GM10248 (cell line): ENCODE results near the gene SLC16A7.
A peak's percentile ranks its signal among the peaks of the same experiment; 100 is the strongest.
"Not testable (repeated sequence)": the region's sequence is repeated elsewhere in the genome, so short reads cannot be mapped to it uniquely, and the experiment has no call there.

Experiments used
- CTCF ChIA-PET: fragments of 300-600 bp; sonication (Branson Sonifier 250); formaldehyde crosslinking; extraction: SDS; loops from one replicate; lab custom pipeline; 2021; ENCODE audit warnings: antibody characterized with exemption; lab: Yijun Ruan, JAX
- POLR2A ChIA-PET: fragments of 350-650 bp; sonication (Branson Sonifier 250); formaldehyde crosslinking; extraction: SDS; loops from one replicate; lab custom pipeline; 2020; ENCODE audit warnings: antibody characterized with exemption; lab: Yijun Ruan, JAX
- DNase-seq: peaks from one replicate; pipeline ENCODE4 v3.0.0; 2012; ENCODE audit errors: extremely low spot score
- TF ChIP-seq, protein P1 (sequence below): IDR thresholded peaks from 2 replicates; pipeline ENCODE4 v1.5.1; 2012; ENCODE audit warnings: mild to moderate bottlenecking, low read depth; ENCODE audit errors: extremely low read depth, missing control alignments, control extremely low read depth

The SLC16A7 gene

DNA sequence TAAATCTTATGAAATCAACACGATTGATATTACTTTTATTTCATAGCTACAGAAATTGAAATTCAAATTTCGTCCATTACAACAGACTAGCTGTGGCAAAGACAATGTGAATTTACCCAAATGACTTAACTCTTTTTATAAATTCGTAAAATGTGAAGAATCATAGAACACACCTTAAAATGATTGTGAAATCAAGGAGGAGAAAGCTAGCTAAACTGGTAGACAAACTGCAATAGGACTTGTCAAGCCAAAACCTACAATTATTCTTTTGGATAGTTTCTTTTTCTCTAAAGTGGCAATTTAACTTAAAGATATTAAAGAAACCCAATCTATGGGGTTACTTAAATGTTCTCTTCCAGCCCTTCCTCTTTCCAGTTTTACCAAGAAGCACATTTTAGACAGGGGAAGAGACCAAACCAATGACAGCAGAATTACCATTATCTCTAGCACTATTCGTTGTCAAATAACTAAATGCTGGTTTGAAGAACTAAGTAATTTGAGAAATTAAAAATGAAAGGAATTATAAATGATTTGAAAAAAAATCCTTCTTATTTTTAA is 807 bp upstream of the SLC16A7 start:
- CTCF ChIA-PET, result interaction anchor here (1.4 to 2.9 kb wide), 4 partner anchors 9 to 213 kb away, joined by 3 to 11 read pairs (median 5); no protein-coding TSS in a partner anchor
- TF ChIP-seq, protein P1, sequence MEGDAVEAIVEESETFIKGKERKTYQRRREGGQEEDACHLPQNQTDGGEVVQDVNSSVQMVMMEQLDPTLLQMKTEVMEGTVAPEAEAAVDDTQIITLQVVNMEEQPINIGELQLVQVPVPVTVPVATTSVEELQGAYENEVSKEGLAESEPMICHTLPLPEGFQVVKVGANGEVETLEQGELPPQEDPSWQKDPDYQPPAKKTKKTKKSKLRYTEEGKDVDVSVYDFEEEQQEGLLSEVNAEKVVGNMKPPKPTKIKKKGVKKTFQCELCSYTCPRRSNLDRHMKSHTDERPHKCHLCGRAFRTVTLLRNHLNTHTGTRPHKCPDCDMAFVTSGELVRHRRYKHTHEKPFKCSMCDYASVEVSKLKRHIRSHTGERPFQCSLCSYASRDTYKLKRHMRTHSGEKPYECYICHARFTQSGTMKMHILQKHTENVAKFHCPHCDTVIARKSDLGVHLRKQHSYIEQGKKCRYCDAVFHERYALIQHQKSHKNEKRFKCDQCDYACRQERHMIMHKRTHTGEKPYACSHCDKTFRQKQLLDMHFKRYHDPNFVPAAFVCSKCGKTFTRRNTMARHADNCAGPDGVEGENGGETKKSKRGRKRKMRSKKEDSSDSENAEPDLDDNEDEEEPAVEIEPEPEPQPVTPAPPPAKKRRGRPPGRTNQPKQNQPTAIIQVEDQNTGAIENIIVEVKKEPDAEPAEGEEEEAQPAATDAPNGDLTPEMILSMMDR, result no peak
- no peak for DNase-seq
- POLR2A ChIA-PET, result no interaction called here

DNA sequence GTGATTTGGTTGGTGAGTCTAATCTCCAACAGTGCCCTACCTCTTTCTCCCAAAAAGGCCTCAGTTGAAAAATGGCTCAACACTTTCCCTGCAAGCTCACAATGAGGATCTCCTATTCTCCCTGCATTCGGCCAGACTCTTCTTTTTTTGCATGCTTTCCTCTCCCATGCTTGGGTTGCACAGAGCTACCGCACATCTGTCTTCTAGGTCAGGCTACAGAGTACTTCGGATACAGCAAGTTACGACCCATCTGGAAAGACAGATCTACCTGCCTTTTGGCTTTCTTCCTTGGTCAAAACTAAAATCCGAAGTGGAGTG is 305 bp upstream of the SLC16A7 start:
- CTCF ChIA-PET, result interaction anchor here (1.4 to 2.9 kb wide), 4 partner anchors 9 to 213 kb away, joined by 3 to 11 read pairs (median 5); no protein-coding TSS in a partner anchor

DNA sequence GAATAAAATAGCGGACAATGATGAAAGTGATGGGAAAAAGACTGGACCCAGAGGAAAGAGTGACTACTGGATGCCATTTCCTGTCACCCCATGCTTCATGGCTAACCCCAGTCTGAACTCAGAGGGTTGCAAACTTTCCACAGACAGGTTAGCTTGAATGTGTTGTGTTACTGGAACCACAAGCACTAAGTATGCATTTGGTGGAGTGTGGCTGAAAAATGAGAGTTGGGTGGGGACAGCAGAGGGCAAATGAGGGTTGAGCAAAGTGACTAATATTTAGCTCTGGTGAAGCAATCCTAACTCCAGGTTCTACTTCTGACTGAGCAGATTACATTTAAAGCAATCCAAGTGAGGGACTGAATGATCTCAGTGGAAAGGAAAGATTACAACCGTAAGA is 1.6 kb downstream of the SLC16A7 start:
- TF ChIP-seq, protein P1, result no peak
- peak; percentile 24 for DNase-seq
- CTCF ChIA-PET, result interaction anchor here (1.5 kb wide), 1 partner anchor 13 kb away, joined by 3 read pairs; no protein-coding TSS in a partner anchor
- POLR2A ChIA-PET, result interaction anchor here (0.5 kb wide), 1 partner anchor 17 kb away, joined by 3 read pairs; no protein-coding TSS in a partner anchor

More for the DNA sequence above, 305 bp upstream of the SLC16A7 start:
- POLR2A ChIA-PET, result no interaction called here
- DNase-seq, result no peak
- TF ChIP-seq, protein P1, result no peak

DNA sequence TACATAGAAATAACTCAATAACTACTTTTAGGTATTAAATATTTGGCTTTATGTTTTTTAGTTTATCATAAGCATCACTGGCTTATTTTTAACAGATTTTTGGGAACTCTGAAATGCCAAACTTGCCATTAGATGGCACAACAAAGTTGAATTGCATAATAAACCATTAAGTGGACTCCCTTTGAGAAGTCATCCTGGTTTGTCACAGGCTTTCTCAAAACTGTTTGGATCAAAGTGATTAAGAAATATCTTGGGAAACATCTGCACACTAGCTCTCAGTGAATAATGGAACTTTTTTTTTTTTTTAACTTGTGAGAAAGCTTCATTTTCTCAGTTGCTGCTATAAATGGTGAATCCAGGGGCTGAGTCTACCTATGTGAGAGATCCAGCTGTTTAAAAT is 4.3 kb downstream of the SLC16A7 start:
- ChIA-PET POLR2A (no interaction called here), CTCF (no interaction called here)
- TF ChIP-seq, protein P1, result no peak
- DNase-seq, result no peak

DNA sequence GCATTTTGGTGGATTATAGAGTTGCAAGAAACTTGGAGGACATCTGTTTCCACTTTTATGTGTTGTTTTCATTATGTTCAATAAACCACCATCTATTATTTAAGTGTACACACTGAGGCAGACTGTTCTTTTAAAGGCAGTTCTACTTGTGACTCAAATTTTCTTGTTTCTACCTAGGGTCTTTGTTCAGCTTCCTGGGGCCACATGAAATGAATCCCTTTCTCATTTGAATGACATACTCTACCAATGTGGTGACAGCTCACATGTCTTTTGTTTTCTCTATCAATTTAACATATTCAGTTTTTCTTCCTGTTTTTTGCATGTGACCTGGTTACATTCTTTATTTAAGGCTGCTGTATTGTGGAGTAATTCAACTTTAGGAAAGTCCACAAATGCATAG is 7.9 kb downstream of the SLC16A7 start:
- CTCF ChIA-PET, result interaction anchor here (1.2 to 1.9 kb wide), 4 partner anchors 8 to 175 kb away, joined by 3 to 5 read pairs (median 4); partner anchors contain the start of gene SLC16A7
- POLR2A ChIA-PET, result no interaction called here
- no peak for DNase-seq
- TF ChIP-seq, protein P1, result no peak

DNA sequence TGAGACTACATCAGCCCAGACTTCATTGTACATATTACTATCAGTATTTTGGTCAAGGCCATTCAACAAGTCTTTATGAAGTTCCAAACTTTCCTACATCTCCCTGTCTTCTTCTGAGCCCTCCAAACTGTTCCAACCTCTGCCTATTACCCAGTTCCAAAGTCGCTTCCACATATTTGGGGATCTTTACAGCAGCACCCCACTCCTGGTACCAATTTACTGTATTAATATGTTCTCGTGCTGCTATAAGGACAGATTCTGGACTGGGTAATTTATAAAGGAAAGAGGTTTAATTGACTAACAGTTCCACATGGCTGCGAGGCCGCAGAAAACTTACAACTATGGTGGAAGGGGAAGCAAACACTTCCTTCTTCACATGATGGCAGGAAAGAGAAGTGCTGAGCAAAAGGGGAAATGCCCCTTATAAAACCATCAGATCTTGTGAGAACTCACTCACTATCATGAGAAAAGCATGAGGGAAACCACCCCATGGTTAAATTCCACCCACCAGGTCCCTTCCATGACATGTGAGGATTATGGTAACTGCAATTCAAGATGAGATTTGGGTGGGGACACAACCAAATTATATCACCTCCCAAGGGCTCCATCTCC is 17.1 kb downstream of the SLC16A7 start:
- CTCF ChIA-PET, POLR2A ChIA-PET, DNase-seq: not testable (repeated sequence)

DNA sequence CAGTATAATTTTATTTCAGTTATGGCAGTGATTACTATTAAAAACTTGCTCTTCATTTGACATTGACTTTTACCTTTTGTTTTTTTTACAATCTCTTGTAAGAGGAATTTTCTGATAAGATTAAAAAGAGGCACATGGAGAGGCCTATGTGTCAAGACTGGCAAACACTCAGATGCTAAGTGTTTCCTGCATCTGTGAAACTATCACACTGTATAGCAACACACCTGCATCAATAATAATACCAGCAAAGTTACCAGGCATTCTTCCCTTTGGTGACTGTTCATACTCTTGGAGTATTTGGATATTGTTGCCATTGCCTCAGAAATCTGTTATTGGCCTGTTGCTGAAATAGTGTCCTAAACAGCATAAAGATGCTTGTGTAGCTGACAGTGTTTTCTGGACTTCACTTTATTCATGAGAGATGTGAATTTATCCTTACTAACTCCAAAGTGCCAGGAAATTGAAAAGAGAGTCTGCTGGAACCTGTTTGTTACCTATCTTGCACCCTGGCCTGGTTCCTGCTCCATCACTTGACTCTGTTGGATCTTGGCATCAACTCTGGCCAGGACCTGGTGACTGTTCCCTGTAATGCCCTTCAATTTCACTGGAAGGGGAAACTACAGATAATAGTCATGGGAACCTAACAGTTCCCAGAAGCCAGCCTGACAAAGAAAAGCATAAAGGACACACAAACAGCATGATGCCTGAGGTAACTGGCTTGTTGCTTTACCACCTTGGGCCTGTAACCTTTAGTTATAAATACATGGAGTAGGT is 19.8 kb downstream of the SLC16A7 start:
- POLR2A ChIA-PET, result no interaction called here
- CTCF ChIA-PET, result no interaction called here
- TF ChIP-seq, protein P1, result no peak
- no peak for DNase-seq
